GM13977 (cell line): Measurements from ENCODE around the gene LAT.

ENCODE experiments used
- DNase-seq: peaks from one replicate; pipeline ENCODE4 v3.0.0; 2012; ENCODE audit warnings: low spot score
- CTCF ChIP-seq: IDR thresholded peaks from 2 replicates; pipeline ENCODE4 v1.5.1; 2012; ENCODE audit warnings: mild to moderate bottlenecking, control low read depth; ENCODE audit not compliant: insufficient read depth; ENCODE audit errors: extremely low read depth, missing control alignments
- in situ Hi-C: fragments of 300-500 bp; cut with MboI; formaldehyde crosslinking; loops from one replicate; pipeline ENCODE4 v1.12.0; 2022; ENCODE audit warnings: low sequenced_read_pairs, low pct_unique_long_range_greater_than_20kb, mixed read lengths, inconsistent platforms; ENCODE audit not compliant: unreplicated experiment

The LAT gene

GRCh38 chr16:29014561-29015069, 29.8 kb downstream of the LAT start:
- no peak for TF ChIP-seq CTCF
- DNase-seq, result no peak
- in situ Hi-C loops, result no loop called here

GRCh38 chr16:29022196-29022595, 37.3 kb downstream of the LAT start:
- no peak for DNase-seq
- TF ChIP-seq CTCF, result no peak
- in situ Hi-C loops, result no loop called here

GRCh38 chr16:29023279-29024277, 38.7 kb downstream of the LAT start:
- no peak for TF ChIP-seq CTCF
- DNase-seq, result no peak
- in situ Hi-C loops, result no loop called here

GRCh38 chr16:29024278-29024677, 39.4 kb downstream of the LAT start:
- in situ Hi-C loops, result no loop called here
- no peak for TF ChIP-seq CTCF

GRCh38 chr16:29025218-29025617, 40.4 kb downstream of the LAT start:
- DNase-seq, result no peak
- in situ Hi-C loops, result no loop called here
- no peak for TF ChIP-seq CTCF

More at GRCh38 chr16:29024278-29024677, 39.4 kb downstream of the LAT start:
- no peak for DNase-seq

GRCh38 chr16:29025735-29026134, 40.9 kb downstream of the LAT start:
- no peak for TF ChIP-seq CTCF
- no peak for DNase-seq
- in situ Hi-C loops, result no loop called here
